IMR-90 (cell line): ENCODE data around the gene GFER.

ENCODE experiments used
- BHLHE40 ChIP-seq: fragments of 150-350 bp; IDR thresholded peaks from 2 replicates; pipeline ENCODE4 v1.6.1; 2016; ENCODE audit warnings: mild to moderate bottlenecking, low read depth, low read length
- CEBPB ChIP-seq: IDR thresholded peaks from 2 replicates; pipeline ENCODE4 v1.6.1; 2012; ENCODE audit warnings: low read depth, low read length, improper control_type of control experiment
- CHD1 ChIP-seq: IDR thresholded peaks from 2 replicates; pipeline ENCODE4 v1.6.1; 2012; ENCODE audit warnings: low read depth, low read length, improper control_type of control experiment
- MAFK ChIP-seq: IDR thresholded peaks from 2 replicates; pipeline ENCODE4 v1.6.1; 2012; ENCODE audit warnings: low read depth, low read length, improper control_type of control experiment
- MAZ ChIP-seq: IDR thresholded peaks from 2 replicates; pipeline ENCODE4 v1.6.1; 2012; ENCODE audit warnings: low read depth, mild to moderate bottlenecking, low read length, improper control_type of control experiment, moderate library complexity, borderline replicate concordance
- MXI1 ChIP-seq: IDR thresholded peaks from 2 replicates; pipeline ENCODE4 v1.6.1; 2012; ENCODE audit warnings: low read depth, mild to moderate bottlenecking, low read length, moderate library complexity, borderline replicate concordance
- POLR2A ChIP-seq: IDR thresholded peaks from 2 replicates; pipeline ENCODE4 v1.6.1; 2012; ENCODE audit warnings: mild to moderate bottlenecking, low read depth, low read length
- RAD21 ChIP-seq: IDR thresholded peaks from 2 replicates; pipeline ENCODE4 v1.6.1; 2012; ENCODE audit warnings: low read length, improper control_type of control experiment
- RCOR1 ChIP-seq: IDR thresholded peaks from 2 replicates; pipeline ENCODE4 v1.6.1; 2012; ENCODE audit warnings: mild to moderate bottlenecking, low read length, improper control_type of control experiment; ENCODE audit not compliant: insufficient replicate concordance
- SMC3 ChIP-seq: fragments of 150-350 bp; IDR thresholded peaks from 2 replicates; pipeline ENCODE4 v1.6.1; 2016; ENCODE audit warnings: low read depth, mild to moderate bottlenecking, antibody characterized with exemption, low read length, moderate library complexity
- TF ChIP-seq, protein P1 (sequence below): conservative IDR thresholded peaks from 2 replicates; pipeline ENCODE4 v1.5.1; 2012; ENCODE audit warnings: mild to moderate bottlenecking, low read depth, low read length, improper control_type of control experiment
- TF ChIP-seq, protein P2 (sequence below): fragments of 150-350 bp; IDR thresholded peaks from 2 replicates; pipeline ENCODE4 v1.6.1; 2017; ENCODE audit warnings: mild to moderate bottlenecking, antibody characterized with exemption, low read length, low read depth

DNA sequence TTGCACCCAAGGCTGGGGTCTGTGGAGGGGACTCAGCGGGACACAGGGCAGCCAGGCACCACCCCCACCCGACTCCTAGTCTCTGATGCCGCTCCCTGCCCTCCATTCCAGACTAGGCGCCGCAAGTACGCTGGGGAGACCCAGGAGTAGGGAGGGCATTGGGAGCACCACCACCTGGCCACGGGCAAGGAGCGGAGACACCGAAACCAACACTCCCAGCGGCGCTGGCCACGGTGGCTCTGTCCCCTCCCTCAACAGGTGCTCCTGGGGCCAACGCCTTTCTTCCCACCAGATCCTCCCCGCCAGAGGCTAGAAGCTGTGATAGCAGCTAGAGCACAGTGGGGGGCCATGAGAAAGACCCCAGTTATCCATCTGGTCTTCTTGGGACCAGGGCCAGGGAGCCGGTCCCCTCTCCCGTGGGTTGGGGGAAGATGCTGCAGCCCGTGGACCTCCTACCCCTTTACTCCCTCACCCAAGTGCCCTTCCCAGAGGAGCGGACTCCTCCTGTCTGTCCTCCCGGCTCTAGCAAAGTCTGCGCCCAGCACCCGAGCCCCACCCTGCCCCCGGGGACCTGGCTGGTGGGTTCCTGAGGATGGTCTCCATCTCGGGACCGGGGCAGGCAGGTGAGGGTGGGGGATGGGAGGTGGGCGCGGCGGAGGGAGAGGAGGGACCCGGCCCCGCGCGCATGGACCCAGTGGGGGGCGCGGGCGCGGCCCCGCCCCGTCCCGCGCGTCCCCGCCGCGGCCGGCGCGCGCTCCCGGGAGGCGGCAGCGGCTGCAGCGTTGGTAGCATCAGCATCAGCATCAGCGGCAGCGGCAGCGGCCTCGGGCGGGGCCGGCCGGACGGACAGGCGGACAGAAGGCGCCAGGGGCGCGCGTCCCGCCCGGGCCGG lies 5.5 kb downstream of the GFER start, which contains the start of gene SYNGR3:
- TF ChIP-seq SMC3 (no peak), POLR2A (no peak), BHLHE40 (no peak), RAD21 (no peak), CHD1 (no peak), RCOR1 (no peak), MXI1 (no peak), MAZ (no peak), MAFK (no peak), CEBPB (no peak)
- TF ChIP-seq, protein P1, sequence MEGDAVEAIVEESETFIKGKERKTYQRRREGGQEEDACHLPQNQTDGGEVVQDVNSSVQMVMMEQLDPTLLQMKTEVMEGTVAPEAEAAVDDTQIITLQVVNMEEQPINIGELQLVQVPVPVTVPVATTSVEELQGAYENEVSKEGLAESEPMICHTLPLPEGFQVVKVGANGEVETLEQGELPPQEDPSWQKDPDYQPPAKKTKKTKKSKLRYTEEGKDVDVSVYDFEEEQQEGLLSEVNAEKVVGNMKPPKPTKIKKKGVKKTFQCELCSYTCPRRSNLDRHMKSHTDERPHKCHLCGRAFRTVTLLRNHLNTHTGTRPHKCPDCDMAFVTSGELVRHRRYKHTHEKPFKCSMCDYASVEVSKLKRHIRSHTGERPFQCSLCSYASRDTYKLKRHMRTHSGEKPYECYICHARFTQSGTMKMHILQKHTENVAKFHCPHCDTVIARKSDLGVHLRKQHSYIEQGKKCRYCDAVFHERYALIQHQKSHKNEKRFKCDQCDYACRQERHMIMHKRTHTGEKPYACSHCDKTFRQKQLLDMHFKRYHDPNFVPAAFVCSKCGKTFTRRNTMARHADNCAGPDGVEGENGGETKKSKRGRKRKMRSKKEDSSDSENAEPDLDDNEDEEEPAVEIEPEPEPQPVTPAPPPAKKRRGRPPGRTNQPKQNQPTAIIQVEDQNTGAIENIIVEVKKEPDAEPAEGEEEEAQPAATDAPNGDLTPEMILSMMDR = no peak
- TF ChIP-seq, protein P2, sequence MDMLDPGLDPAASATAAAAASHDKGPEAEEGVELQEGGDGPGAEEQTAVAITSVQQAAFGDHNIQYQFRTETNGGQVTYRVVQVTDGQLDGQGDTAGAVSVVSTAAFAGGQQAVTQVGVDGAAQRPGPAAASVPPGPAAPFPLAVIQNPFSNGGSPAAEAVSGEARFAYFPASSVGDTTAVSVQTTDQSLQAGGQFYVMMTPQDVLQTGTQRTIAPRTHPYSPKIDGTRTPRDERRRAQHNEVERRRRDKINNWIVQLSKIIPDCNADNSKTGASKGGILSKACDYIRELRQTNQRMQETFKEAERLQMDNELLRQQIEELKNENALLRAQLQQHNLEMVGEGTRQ = no peak
